OCI-LY7 (cell line): Measurements from ENCODE around the gene SLC25A44.

ENCODE experiments used
- CTCF ChIP-seq: fragments of 200-600 bp; sonication (generic); conservative IDR thresholded peaks from 2 replicates; pipeline ENCODE4 v1.5.1; 2014; ENCODE audit warnings: mild to moderate bottlenecking, antibody characterized with exemption, low read length, moderate library complexity, mixed read lengths
- EZH2phosphoT487 ChIP-seq: fragments of 200-600 bp; sonication (generic); IDR thresholded peaks from 2 replicates; pipeline ENCODE4 v1.6.1; 2018; ENCODE audit warnings: low read depth, borderline replicate concordance, mild to moderate bottlenecking, mixed run types, antibody characterized with exemption, low read length, moderate library complexity, mixed read lengths

- TF ChIP-seq CTCF (no peak), EZH2phosphoT487 (no peak)
Measured at GRCh38 chr1:156229809-156230472, 36.0 kb downstream of the SLC25A44 start.
